GM21723 (cell line): ENCODE results near the gene CDC14B.
A peak's percentile ranks its signal among the peaks of the same experiment; 100 is the strongest.
"Not testable (repeated sequence)": the region's sequence is repeated elsewhere in the genome, so short reads cannot be mapped to it uniquely, and the experiment has no call there.

ENCODE experiments used
- ATAC-seq: cut with Tn5 transposase; IDR thresholded peaks from one replicate; pipeline ENCODE4 v1.9.1; 2021; ENCODE audit warnings: mild to moderate bottlenecking, moderate library complexity; ENCODE audit not compliant: unreplicated experiment

The CDC14B gene

DNA sequence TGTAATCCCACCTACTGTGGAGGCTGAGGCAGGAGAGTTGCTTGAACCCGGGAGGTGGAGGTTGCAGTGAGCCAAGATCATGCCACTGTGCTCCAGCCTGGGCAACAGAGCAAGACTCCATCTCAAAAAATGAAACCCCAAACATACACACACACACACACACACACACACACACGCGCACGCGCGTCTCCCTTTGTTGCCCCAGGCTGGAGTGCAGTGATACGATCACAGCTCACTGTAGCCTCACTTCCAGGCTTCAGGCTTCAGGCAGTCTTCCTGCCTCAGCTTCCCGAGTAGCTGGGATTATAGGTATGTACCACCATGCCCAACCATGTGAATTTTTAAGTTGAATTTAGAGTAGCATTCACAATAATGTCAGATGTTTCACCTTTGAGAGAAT, 13.9 kb upstream of the CDC14B start:
- ATAC-seq: not testable (repeated sequence)

DNA sequence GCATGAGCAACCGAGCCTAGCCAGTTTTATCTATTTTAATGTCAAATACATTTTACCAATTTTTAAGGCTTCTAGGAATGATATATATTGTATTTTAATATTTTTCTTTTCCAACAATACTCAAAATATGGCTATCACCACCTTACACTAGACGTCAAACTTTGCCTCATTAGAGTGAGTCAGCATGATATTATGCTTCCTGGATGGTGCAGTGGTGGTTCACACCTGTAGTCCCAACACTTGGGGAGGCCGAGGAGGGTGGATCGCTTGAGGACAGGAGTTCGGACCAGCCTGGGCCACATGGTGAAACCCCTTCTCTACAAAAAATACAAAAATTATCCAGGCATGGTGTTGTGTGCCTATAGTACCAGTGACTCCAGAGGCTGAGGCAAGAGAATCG, 7.3 kb upstream of the CDC14B start:
- no peak for ATAC-seq

DNA sequence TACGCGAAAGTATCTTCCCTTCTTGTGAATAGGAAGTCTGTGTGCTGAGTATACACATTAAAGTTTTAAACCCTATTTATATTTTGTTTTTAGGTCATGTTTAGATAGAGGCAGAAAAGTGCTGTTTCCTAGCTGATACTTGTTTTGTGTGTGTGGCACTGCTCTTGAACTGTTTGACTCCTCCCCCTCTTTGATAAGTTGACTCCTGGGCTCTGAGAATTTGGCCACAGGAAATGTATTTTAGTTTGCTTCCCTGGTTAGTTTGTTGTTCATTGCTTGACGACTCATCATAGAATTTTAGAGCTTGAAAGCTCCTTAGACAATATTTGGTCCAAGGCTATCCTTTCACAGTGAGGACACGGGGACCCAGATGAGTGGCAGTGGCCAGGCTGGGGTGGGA, 2.0 kb upstream of the CDC14B start:
- ATAC-seq: no peak

DNA sequence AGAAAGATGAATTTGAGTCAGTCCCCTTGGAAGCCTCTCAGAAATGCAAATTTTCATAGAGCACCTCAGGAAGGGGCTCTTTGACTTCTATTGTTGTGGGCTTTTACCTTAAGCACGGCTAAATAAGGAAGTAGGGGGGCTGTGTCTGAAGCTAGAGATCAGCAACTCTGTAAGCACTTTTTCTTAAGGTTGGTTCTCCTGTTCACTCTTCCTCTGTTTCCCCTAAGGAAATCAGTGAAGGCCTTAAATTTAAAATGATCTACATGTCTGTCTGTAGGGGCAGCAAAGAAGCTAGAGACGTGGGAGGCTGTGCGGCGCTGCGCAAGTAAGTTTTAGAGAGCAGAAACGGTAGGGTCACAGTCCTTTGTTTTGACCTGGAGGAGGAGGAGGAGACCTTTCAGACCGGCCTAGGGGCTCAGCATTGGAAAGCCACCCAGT, 1.2 kb upstream of the CDC14B start:
- ATAC-seq: no peak

DNA sequence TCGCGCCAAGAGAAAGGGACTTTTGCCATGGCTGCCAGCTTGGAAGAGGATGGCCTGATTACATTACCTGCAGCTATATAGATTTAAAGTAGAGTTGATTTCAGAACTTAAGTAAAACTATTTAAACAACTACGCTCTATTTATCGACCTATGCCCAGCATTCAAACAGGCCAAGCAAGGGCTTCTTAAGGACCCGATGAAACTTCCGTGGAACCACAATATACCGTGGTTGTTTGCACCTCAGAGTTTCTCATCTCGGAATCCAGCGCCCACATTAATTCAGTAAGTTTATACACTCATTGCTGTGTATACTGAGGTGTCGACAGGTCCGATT, 505 bp upstream of the CDC14B start:
- no peak for ATAC-seq

DNA sequence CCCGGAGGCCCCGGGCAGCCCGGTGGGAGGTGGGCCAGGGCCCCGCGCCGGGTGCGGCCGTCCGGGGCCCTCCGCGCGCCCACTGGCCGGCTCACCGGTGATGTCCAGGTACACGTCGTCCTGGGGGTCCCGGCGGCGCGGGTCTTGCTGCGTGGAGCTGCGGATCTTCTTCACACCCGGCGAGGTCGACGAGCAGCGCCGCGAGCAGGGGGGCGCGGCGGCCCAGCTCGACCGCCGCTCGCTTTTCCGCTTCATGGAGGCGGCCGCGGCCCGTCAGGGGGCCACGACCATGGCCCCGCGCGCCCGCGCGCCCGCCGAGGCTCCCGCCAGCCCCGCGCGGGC, 548 bp downstream of the CDC14B start:
- peak; percentile 10 for ATAC-seq

DNA sequence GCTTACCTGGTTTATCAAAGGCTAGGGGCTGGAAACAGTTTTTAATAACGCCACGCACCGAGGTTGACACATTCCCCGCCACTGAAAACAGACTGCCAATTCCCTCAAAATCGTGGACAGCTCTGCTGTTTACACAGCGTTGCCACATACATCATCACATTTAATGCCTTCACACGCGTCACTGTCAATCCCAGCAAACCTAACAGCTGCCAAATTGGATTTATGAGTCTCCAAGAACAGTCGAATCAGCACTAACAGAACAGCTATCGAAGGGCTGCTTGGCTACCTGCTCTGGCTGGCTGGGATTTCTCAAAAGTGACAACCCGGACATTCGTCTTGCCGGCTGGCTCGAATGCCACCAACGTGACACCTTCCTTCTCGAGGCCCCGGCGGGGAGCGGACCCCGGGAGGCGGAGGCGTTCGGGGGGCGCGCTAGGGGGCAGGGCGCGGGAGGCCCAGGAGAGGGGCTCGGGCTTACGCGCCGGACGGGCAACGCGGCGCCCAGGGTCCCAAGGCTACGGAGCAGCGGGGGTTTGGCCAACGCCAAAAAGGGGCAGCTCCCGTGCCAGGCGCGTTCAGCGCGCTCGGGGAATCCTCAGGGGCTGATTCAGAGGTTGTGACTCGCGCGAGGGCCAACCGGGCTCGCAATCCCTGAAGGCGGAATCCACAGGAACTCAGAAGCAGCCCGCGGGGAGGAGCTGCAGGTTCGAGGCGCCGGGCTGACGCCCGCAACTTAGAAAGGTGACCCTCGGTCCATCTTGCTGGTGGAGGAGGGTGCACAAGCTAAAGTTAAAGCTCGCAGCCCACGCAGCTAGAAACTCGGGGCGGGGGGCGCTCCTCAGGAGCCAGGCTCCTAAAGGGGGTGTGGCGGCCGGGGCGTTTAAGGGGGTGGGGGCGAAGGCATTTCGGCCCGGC, 1.2 kb downstream of the CDC14B start:
- no peak for ATAC-seq

DNA sequence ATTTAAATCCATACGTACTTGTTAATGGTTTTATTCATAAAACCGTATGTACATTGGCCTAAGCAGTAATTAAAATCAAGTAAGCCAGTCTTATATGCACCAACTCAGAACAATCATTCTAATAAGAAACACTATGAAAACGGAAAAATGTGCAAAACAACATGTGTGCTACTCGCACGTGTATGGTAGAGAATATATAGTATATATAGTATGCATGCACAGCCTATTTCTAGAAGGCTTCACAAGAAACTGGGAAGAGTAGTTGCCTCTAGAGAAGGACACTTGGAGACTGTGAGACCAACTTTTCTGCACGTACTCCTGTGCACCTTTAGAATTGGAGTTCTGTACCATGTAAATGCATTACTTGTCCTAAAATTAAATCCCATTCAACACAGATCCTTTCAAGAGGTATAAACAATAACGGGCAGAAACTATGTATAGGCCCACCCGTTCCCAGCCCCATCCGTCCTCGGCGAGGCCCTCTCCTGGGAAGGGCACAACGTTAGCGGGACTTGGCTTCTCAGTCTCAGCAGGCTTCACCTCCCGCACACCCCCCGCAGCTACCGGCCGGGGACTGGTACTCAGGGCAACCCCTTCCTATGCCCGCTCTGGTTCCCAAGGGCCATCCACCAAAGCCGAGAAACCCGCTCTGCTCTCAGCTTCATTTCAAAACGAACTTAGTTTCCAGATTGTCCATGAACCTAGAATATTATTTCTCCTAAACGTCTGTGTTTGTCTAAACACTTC, 2.0 kb downstream of the CDC14B start:
- no peak for ATAC-seq

DNA sequence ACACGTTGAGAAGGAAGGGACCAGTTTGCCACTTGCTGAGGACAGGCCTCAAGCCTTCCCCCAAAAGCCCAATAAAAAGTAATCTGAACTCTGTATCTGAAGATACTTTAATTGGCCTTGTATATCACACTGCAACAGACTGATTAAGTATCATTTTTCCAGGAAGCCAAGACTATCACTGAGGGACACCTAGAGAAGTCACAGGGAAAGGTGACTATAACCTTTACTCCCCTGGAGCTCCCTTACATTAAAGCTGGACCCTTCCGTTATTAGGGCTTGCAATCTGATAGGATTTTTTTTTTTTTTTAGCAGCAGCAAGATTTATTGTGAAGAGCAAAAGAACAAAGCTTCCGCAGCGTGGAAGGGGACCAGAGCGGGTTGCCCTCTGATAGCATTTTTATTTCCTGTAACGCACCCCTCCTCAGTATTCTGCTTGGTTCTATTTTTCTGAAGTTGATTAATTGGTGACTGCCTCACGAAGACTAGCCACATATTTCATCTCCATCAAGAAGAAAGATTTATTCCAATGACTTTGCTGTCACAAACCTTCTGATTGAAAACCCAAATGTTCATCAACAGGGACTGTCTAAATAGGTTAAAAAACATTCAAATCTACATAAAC, 2.7 kb downstream of the CDC14B start:
- no peak for ATAC-seq

DNA sequence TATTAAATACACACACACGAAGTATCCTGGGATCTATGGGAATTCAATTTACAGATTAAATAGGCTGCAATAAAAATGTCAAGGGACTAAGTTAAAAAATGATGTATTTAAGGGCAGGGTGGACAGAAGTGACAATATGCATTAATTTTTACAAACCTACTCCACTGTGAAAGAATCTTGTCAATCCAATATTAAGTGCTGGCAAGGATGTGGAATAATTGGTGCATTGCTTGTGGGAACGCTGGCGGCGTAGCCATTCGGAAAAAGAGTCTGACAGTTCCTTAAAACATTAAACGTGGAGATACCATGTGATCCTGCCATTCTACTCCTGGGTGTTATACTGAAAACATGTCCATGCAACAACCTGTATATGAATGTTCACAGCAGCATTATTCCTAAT, 4.2 kb downstream of the CDC14B start:
- no peak for ATAC-seq

DNA sequence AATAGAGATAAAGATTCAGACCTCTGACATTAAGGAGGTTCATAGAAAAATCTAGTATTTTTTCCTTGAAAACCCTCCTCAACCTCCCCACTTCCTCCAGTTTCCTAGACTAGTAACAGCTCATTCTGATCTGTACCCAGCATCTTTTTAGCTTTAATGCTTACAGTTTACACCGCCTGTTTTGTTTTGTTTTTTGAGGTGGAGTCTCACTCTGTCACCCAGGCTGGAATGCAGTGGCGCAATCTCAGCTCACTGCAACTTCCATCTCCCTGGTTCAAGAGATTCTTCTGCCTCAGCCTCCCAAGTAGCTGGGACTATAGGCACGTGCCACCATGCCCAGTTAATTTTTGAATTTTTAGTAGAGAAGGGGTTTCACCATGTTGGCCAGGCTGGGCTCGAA, 5.0 kb downstream of the CDC14B start:
- ATAC-seq: not testable (repeated sequence)

DNA sequence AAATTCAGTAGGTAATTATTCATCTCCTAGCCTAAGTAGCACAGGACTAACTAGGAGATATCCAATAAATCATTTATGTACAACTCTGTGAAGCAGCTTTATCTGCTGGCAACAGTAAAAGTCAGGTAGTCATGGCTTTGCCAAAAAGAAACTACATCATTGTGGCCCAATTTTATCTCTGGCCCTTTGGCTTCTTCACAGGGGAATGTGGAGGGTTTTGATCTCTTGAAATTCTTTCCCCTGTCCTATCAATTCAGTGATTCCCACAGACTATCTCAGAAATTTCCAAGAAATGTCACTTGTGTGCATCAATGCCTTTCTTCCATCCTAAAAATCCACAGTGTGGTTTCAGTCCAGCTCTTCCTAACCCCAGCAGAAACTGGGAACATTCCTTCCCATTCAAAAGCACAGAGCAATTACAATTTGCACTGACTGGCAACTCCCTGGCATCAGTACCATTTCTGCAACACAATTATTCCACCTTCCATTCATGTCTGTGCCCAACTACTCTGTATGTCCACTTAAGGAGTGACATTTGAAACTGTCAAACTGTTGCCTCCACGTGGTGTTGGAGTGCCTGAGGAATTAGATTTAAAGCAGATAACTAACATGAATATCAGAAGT, 6.6 kb downstream of the CDC14B start:
- ATAC-seq: no peak

DNA sequence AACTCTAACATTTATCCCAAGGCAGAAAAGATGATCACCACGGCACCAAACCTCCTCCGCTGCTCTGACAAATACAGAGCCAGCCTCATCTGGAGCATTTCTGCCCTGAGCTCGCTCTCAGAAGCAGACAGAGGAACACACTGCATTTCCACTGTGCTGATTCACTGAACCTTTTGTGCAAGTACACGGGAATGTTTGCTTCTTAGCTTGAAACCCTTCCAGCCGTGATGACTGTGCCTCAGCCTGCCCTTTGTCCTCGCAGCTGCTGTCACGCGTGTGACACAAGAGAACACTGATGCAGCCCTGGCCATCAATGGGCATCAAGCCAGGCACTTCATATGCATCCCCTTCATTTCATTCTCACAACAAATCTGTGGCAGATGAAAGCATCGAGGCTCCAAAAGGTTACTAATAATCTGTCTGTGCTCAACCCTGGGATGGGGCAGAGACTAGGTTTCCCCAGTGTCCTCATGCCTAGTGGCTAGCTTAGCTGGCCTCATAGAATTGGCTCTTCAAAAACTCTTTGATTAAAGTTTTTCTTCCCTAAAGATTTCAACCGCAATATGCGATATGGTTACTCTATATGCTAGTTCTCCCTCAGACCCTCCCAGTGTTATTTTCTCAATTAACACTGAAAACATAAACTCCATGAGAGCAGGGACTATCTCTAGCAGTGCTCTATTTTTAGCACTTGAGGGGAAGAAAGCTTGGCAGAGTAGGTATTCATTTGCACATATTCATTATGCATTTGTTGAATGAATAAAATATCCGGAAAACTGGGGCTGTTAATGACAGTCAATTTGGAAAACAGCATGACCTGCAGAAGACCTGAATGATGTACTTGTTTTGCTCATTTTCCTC, 7.3 kb downstream of the CDC14B start:
- ATAC-seq: no peak

DNA sequence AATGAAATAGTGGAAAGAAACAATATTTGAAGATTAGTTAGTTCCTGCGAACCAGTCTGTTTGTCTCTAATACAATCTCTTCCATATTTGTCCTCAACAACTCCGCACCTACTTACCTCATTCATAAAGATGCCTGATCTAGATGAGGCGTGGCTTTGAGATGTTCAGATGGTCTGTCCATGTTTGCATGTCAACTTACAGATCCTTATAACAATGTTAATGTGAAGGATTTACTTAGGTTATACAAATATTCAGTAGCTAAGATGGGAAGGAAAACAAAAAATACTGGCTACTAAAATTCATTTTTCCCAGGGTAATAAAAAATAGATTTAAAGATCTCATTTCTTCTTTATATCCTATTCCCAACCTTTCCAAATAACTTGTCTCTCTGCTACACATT, 8.3 kb downstream of the CDC14B start:
- no peak for ATAC-seq

DNA sequence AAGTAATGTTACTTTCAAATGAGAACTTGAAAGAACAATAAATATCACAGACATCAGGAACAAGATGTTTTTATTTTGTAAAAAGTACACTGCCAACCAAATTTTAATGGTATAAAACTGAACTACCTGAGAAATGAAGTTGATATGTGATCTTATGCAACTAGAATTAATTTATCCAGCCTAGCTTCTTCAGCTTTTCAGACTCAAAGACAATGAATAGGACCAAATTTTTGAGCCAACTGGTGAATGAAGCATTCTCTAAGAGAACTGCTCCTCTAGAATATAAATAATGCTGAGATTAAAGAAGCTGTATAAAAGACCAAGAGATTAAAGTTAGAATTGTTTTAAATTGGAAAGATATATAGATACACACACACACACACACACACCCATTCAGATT, 9.9 kb downstream of the CDC14B start:
- no peak for ATAC-seq

DNA sequence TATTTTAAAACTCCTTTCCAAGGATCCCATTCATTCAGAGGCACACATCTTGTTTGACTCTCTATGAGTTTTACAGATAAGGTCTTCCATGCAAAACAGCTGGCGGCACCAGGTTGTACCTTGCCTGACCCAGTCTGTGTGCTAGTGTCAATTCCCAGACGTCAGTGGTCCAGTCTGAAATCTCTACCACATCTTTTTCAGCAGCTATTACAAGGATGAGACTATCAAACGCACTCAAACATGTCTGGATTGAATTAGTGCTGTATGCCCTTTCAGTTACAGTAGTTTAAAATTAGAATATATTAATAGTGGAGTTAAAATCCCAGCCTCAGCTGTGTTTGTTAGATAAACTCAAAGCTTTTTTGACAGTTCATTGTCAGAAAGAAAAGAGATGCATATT, 11.7 kb downstream of the CDC14B start:
- ATAC-seq: no peak

DNA sequence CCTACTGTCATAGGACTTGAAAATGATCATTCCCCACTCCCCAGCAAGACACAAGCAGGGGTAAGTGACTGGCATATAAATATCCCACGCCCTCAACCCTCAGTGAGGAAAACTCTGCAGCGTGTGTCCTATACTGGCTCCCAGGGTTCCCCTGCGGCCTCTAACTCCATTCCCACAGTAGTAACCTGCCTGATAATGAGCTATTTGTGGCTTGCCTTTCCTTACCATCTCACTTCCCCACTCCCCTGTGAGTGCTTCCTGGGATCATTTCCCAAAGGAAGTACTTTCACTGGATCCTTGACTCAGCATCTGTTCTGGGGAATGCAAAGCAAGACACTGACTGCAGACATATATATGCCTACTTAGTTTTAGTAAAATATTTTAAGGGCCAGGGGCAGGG, 14.3 kb downstream of the CDC14B start:
- ATAC-seq: no peak

DNA sequence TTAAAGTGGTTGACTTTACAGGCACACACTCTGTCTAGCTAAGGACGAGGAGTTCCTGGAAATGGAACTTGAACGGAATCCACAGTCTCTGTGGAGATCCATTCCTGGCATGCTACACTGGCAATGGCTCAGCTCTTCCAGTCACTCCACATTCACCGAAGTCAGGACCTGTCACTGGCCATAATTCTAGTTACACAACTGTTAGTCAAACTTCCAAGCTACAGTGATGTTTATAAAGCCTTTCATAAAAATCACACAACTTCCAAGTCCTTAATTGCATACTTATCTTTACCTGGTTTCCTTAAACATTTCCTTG, 15.7 kb downstream of the CDC14B start:
- ATAC-seq: no peak

DNA sequence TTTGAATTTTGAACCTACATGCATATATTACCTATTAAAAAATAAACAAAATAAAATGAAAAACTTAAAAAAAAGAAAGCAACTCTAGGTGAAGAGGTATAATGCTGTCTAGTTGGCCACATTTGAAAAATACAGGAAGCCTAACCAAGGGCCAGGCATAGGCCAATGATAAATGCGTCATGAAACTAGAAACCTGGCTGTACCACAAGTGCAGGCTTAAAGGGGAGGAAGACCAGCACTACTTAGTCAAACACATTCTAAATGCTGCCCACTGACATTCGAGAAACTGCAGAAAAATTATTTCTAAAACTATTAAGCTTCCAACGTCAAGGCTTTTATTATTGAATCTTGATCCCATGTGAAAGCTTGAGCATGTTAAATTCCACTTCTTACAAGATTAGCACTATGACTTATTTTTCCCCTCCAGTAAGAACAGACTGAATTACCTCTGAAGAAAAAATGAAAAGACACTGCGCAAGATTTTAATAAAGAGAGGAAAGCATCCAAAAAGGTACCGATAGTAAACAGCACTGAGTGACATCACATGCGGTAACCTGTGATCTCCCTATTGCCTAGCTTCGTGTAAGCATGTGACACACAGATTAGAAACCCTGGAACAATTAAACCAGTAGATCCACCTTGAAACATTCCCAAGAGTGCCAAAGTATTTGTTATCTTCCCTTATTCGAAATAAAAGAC, 16.2 kb downstream of the CDC14B start:
- ATAC-seq: no peak

DNA sequence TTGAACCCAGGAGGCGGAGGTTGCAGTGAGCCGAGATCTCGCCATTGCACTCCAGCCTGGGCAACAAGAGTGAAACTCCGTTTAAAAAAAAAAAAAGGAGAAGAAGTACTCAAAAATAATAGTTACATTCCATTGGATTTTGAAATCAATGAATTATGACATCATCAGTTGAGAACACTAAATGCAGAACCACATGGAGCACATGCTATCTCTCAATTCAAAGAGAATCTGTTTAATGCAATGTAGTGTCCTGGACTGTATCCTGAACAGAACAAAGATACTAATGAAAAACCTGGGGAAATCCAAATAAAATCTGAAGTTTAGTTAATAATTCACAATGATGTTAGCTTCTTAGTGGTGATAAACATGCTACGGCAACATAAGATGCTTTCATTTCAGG, 20.3 kb downstream of the CDC14B start:
- no peak for ATAC-seq
